ENCODE measurements around the gene CATSPERZ. TPM values are rescaled to one million over a fixed set of nuclear protein-coding genes. Genes with fewer than 3 reads are reported as not detected.

Gene CATSPERZ
- total and polyA plus RNA-seq, 9 of the 15 experiments (the other 6 are each of a cell fraction or from before 2014, with no cell fraction given): 0.86 to 8.5 (median 3.5) TPM

- no peak for TF ChIP-seq TFE3 (CRISPR knock-in tag; IDR thresholded peaks at IDR 0.05)
- no peak for TF ChIP-seq MCM2 (IDR thresholded peaks at IDR 0.05; ENCODE audit: low read depth)
- TF ChIP-seq NEUROD1 (IDR thresholded peaks at IDR 0.05; ENCODE audit: borderline replicate concordance, low read depth, low read length, partially characterized antibody): peak; percentile 93
- no peak for TF ChIP-seq ZFP1 (CRISPR knock-in tag; IDR thresholded peaks at IDR 0.05)
- TF ChIP-seq TCF3 (CRISPR knock-in tag; IDR thresholded peaks at IDR 0.05): peak; percentile 99
- peak; percentile 59; the same call in 1 of the 2 replicates for TF ChIP-seq REST (IDR thresholded peaks at IDR 0.05; ENCODE audit: borderline replicate concordance)
- TF ChIP-seq REST (CRISPR knock-in tag; IDR thresholded peaks at IDR 0.05; ENCODE audit: low read depth): no peak
- peak; percentile 75 to 90 for TF ChIP-seq MNT (conservative IDR thresholded peaks at IDR 0.05)
- peak; percentile 87 for TF ChIP-seq CREM (IDR thresholded peaks at IDR 0.05; ENCODE audit: low read depth)
- TF ChIP-seq BCOR (IDR thresholded peaks at IDR 0.05): peak; percentile 100
- peak; percentile 99 for TF ChIP-seq ARID1B (IDR thresholded peaks at IDR 0.05)
- TF ChIP-seq ZBTB1 (CRISPR knock-in tag; IDR thresholded peaks at IDR 0.05; ENCODE audit: borderline replicate concordance, low read depth): no peak
- TF ChIP-seq XRCC5 (IDR thresholded peaks at IDR 0.05; ENCODE audit: low read depth, low read length): peak; percentile 71
- no peak for TF ChIP-seq BRF2 (IDR thresholded peaks at IDR 0.05; ENCODE audit: borderline replicate concordance, insufficient read depth, insufficient read length)
Observed at GRCh38 chr11:64334764-64335735, 34.9 kb downstream of the CATSPERZ start (continued).
